GM18505 (cell line): ENCODE data around the gene GSTM2.

ENCODE experiments used
- ATAC-seq: cut with Tn5 transposase; IDR thresholded peaks from one replicate; pipeline ENCODE4 v1.9.1; 2021; ENCODE audit not compliant: unreplicated experiment
- POLR2A ChIP-seq: IDR thresholded peaks from 4 replicates; pipeline ENCODE4 v1.6.1; 2011; ENCODE audit warnings: borderline replicate concordance; ENCODE audit not compliant: insufficient read depth, insufficient read length; ENCODE audit errors: extremely low read depth

Gene GSTM2

GRCh38 chr1:109634292-109634691 is 33.6 kb upstream of the GSTM2 start:
- no peak for TF ChIP-seq POLR2A
- no peak for ATAC-seq

GRCh38 chr1:109634771-109635750 is 32.8 kb upstream of the GSTM2 start:
- ATAC-seq, result no peak
- no peak for TF ChIP-seq POLR2A

- TF ChIP-seq POLR2A, result no peak
- no peak for ATAC-seq
Measured at GRCh38 chr1:109635862-109636200, 32.0 kb upstream of the GSTM2 start.

- TF ChIP-seq POLR2A, result no peak
- ATAC-seq, result no peak
Measured at GRCh38 chr1:109636201-109636952, 31.5 kb upstream of the GSTM2 start.

DNA sequence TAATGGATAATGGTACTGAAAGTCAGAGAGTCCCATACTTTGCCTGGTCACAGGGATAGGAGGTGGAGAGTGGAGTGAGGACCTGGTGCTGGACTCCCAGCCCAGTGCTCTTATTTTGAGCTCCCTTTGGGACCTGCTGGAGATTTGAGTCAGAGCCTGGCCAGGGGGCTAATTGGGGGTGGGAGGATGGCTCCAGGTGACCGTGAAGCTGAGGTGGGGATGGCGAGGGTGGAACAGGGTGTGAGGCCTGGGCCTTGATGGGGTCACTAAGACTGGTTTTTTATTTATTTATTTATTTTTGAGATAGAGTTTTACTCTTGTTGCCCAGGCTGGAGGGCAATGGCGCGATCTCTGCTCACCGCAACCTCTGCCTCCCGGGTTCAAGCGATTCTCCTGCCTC is 30.4 kb upstream of the GSTM2 start:
- TF ChIP-seq POLR2A, result no peak
- ATAC-seq, result no peak

- no peak for ATAC-seq
- no peak for TF ChIP-seq POLR2A
Measured at GRCh38 chr1:109639063-109639840, 28.6 kb upstream of the GSTM2 start.

- no peak for ATAC-seq
- no peak for TF ChIP-seq POLR2A
Measured at GRCh38 chr1:109639841-109640184, 28.0 kb upstream of the GSTM2 start.

GRCh38 chr1:109640285-109640865 is 27.5 kb upstream of the GSTM2 start:
- no peak for ATAC-seq
- no peak for TF ChIP-seq POLR2A

DNA sequence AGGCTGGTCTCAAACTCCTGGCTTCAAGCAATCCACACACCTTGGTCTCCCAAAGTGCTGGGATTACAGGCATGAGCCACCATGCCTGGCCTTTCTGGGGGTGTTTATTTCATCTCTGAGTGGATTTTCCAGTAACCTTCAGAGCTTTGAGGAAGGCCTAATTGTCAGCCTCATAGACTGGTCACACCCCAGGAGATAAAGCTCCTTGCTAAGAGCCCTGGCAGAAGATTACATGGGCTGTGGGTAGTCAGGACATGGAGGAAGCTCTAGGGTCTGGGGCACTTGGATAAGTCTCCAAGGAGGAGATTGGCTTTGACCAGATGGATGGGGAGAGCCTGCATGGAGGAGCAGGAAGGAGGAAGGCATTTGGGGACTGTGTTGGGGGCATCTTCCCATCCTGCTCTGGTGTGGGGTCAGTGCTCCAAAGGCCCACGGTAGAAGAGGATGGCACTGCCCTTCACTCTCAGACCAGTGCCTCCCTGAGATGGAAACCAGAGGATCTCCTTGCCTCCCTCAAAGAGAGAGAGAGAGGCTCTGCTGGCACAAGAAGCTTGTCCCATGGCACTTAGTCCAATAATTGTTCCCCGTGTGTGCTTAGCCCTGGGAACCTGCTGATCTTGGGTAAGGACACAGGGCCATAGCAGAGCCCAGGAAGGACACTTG is 26.6 kb upstream of the GSTM2 start:
- TF ChIP-seq POLR2A, result no peak
- no peak for ATAC-seq

- TF ChIP-seq POLR2A, result no peak
- ATAC-seq, result no peak
Measured at GRCh38 chr1:109641861-109642260, 26.0 kb upstream of the GSTM2 start.

DNA sequence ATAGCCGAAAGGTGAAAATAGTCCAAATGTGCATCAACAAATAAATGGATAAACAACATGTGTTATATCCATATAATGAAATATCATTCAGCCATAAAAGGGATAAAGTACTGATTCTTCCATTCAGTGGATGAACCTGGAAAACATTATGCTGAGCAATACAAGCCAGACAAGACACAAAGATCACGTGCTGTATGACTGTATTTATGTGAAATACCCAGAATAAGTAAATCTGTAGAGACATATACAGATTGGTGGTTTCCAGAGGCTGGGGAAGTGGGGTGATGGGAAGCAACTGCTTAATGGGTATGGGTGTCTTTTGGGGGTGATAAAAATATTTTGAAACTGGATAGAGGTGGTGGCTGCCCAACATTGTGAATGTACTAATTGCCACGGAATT is 25.2 kb upstream of the GSTM2 start:
- ATAC-seq, result no peak
- TF ChIP-seq POLR2A, result no peak

- no peak for TF ChIP-seq POLR2A
Measured at GRCh38 chr1:109643385-109644230, 24.2 kb upstream of the GSTM2 start.

GRCh38 chr1:109644670-109645069 is 23.2 kb upstream of the GSTM2 start:
- no peak for ATAC-seq

More at GRCh38 chr1:109643385-109644230, 24.2 kb upstream of the GSTM2 start:
- ATAC-seq, result peak; percentile 89

More at GRCh38 chr1:109644670-109645069, 23.2 kb upstream of the GSTM2 start:
- TF ChIP-seq POLR2A, result no peak
